B cell (primary cell): ENCODE results near the gene NUDCD3. TPM values are rescaled to one million over a fixed set of nuclear protein-coding genes. Genes with fewer than 3 reads are reported as not detected.

Source experiments
- ATAC-seq: fragments of 200-7000 bp; cut with Tn5 transposase; one replicate; pipeline ENCODE4 v1.10.0; 2021; ENCODE audit warnings: low read depth, mild to moderate bottlenecking, moderate number of reproducible peaks, moderate library complexity
- CTCF ChIA-PET: fragments of 350-600 bp; sonication (Branson Sonifier 250); formaldehyde crosslinking; loops from one replicate; lab custom pipeline; 2021; ENCODE audit warnings: antibody characterized with exemption, inconsistent platforms; lab: Charles Lee
- POLR2A ChIA-PET: fragments of 350-600 bp; sonication (Branson Sonifier 250); formaldehyde crosslinking; loops from one replicate; lab custom pipeline; 2021; ENCODE audit warnings: antibody characterized with exemption; lab: Charles Lee
- DNase-seq: peaks from one replicate; pipeline ENCODE4 v3.0.0; 2013
- H2AFZ ChIP-seq: 2 replicates; pipeline ENCODE4 v1.6.1; 2012; ENCODE audit warnings: mild to moderate bottlenecking, low read depth, low read length; ENCODE audit not compliant: insufficient read depth, poor library complexity, severe bottlenecking
- H3K27ac ChIP-seq, 2 donors: 1 replicate in 1 of 2; 2 replicates in 1 of 2; pipeline ENCODE4 v1.5.1; 2012 to 2013; ENCODE audit warnings: low read length in 2 of 2, mild to moderate bottlenecking in 2 of 2, moderate library complexity in 1 of 2
- H3K27me3 ChIP-seq, 4 experiments: fragments of 200-600 bp in 1 of 4; sonication (generic) in 1 of 4; replicated peaks in 1 of 4; 1 replicate in 2 of 4; 2 replicates in 2 of 4; pipeline versions ENCODE4 v1.6.1 to v1.7.0; 2013 to 2016; ENCODE audit warnings: low read length in 3 of 4, mild to moderate bottlenecking in 2 of 4, mixed read lengths in 1 of 4, moderate library complexity in 1 of 4; ENCODE audit not compliant: insufficient read depth in 4 of 4, control insufficient read depth in 3 of 4; ENCODE audit errors: control extremely low read depth in 1 of 4
- H3K36me3 ChIP-seq, 2 experiments: replicated peaks in 1 of 2; 1 replicate in 1 of 2; 2 replicates in 1 of 2; pipeline versions ENCODE4 v1.6.1 to v1.7.1; 2013; ENCODE audit warnings: low read length in 1 of 2; ENCODE audit not compliant: insufficient read depth in 2 of 2, control insufficient read depth in 1 of 2; ENCODE audit errors: control extremely low read depth in 1 of 2, extremely low read depth in 1 of 2
- H3K4me1 ChIP-seq, 2 donors: fragments of 200-600 bp in 1 of 2; sonication (generic) in 1 of 2; 1 replicate in 1 of 2; 2 replicates in 1 of 2; pipeline versions ENCODE4 v1.5.1 to v1.6.1; 2013 to 2017; ENCODE audit warnings: low read length in 2 of 2; ENCODE audit not compliant: control insufficient read depth in 2 of 2, insufficient read depth in 2 of 2
- H3K4me2 ChIP-seq: replicated peaks from 2 replicates; pipeline ENCODE3; 2012; ENCODE audit warnings: mild to moderate bottlenecking, low read depth, low read length; ENCODE audit not compliant: poor library complexity, severe bottlenecking
- H3K4me3 ChIP-seq, 5 experiments: fragments of 200-600 bp in 1 of 5; sonication (generic) in 1 of 5; 1 replicate in 3 of 5; 2 replicates in 2 of 5; pipeline versions ENCODE4 v1.5.1 to v1.7.0; 2011 to 2016; ENCODE audit warnings: low read length in 4 of 5, mild to moderate bottlenecking in 4 of 5, low read depth in 2 of 5, control low read depth in 1 of 5, moderate library complexity in 1 of 5; ENCODE audit not compliant: insufficient read depth in 1 of 5; ENCODE audit errors: control extremely low read depth in 1 of 5, extremely low read depth in 1 of 5
- H3K79me2 ChIP-seq: fragments of 200-600 bp; sonication (generic); one replicate; pipeline ENCODE4 v1.6.0; 2016; ENCODE audit warnings: low read length; ENCODE audit not compliant: control insufficient read depth, insufficient read depth
- H3K9ac ChIP-seq: fragments of 200-600 bp; sonication (generic); 2 replicates; pipeline ENCODE4 v1.6.1; 2017; ENCODE audit warnings: mild to moderate bottlenecking, low read length, moderate library complexity
- H3K9me3 ChIP-seq, 3 donors: one replicate each; pipeline versions ENCODE4 v1.6.1 to v1.7.1; 2013; ENCODE audit warnings: low read length in 2 of 3; ENCODE audit not compliant: control insufficient read depth in 2 of 3, insufficient read depth in 1 of 3; ENCODE audit errors: control extremely low read depth in 1 of 3
- H4K20me1 ChIP-seq: 2 replicates; pipeline ENCODE4 v1.6.0; 2012; ENCODE audit warnings: mild to moderate bottlenecking, low read length; ENCODE audit not compliant: insufficient read depth, control insufficient read depth, poor library complexity, severe bottlenecking
- H3K27ac Mint-ChIP-seq: one replicate; pipeline ENCODE4 v1.8.0; 2021; ENCODE audit warnings: mixed read lengths
- H3K27me3 Mint-ChIP-seq: one replicate; pipeline ENCODE4 v1.8.0; 2021; ENCODE audit warnings: mixed read lengths
- H3K4me1 Mint-ChIP-seq: one replicate; pipeline ENCODE4 v1.8.0; 2021; ENCODE audit warnings: mixed read lengths
- H3K4me3 Mint-ChIP-seq: one replicate; pipeline ENCODE4 v1.8.0; 2021; ENCODE audit warnings: mixed read lengths
- H3K9me3 Mint-ChIP-seq: one replicate; pipeline ENCODE4 v1.8.0; 2022; ENCODE audit warnings: mixed read lengths; ENCODE audit not compliant: insufficient read depth
- EZH2 ChIP-seq: IDR thresholded peaks from 2 replicates; pipeline ENCODE4 v1.6.1; 2012; ENCODE audit warnings: borderline replicate concordance, low read depth, mild to moderate bottlenecking, moderate library complexity, low read length; ENCODE audit not compliant: insufficient read depth, poor library complexity, severe bottlenecking
- WGBS: methylation state at CpG from one replicate; pipeline ENCODE4 v1.1.5; 2013; ENCODE audit warnings: missing lambda C conversion rate; ENCODE audit not compliant: insufficient coverage; 5-methylcytosine and 5-hydroxymethylcytosine counted together
- intact Hi-C: fragments of 100-400 bp; cut with micrococcal nuclease; formaldehyde crosslinking; loops from one replicate; pipeline ENCODE4 v1.10.0; 2022
- polyA plus RNA-seq: library from polyadenylated mRNA; depleted of rRNA; stranded (reverse); fragments of >200 nt; gene quantifications from 2 replicates; pipeline ENCODE4 v1.2.3, GENCODE V29; 2012
- total RNA-seq, 2 donors: library from RNA; stranded (reverse); fragments of 120-200 nt in 1 of 2; gene quantifications; 1 replicate in 1 of 2; 2 replicates in 1 of 2; pipeline versions ENCODE4 v1.2.3 to v1.2.4, GENCODE V29; 2013 to 2022
- TF ChIP-seq, protein P1 (sequence below): fragments of 200-600 bp; IDR thresholded peaks from one replicate; pipeline ENCODE4 v1.8.0; 2022; ENCODE audit warnings: antibody characterized with exemption, mild to moderate bottlenecking

The NUDCD3 gene
- total and polyA plus RNA-seq, 2 donors (not counting 1 experiment from before 2014, with no cell fraction given) = 29.8 to 101 TPM

GRCh38 chr7:44460325-44460724 lies 30.1 kb downstream of the NUDCD3 start:
- 0% methylated on average over 2 of the region's 3 CpGs for WGBS
- no peaks in the 10 kb centered on the region for H3K27me3 Mint-ChIP-seq
- DNase-seq (peak; percentile 73), ATAC-seq (peak; percentile 98)
- TF ChIP-seq EZH2 = no peak
- TF ChIP-seq, protein P1, sequence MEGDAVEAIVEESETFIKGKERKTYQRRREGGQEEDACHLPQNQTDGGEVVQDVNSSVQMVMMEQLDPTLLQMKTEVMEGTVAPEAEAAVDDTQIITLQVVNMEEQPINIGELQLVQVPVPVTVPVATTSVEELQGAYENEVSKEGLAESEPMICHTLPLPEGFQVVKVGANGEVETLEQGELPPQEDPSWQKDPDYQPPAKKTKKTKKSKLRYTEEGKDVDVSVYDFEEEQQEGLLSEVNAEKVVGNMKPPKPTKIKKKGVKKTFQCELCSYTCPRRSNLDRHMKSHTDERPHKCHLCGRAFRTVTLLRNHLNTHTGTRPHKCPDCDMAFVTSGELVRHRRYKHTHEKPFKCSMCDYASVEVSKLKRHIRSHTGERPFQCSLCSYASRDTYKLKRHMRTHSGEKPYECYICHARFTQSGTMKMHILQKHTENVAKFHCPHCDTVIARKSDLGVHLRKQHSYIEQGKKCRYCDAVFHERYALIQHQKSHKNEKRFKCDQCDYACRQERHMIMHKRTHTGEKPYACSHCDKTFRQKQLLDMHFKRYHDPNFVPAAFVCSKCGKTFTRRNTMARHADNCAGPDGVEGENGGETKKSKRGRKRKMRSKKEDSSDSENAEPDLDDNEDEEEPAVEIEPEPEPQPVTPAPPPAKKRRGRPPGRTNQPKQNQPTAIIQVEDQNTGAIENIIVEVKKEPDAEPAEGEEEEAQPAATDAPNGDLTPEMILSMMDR = no peak
- Histone ChIP-seq H3K36me3 (peaks cover 0 to 15% of the 10 kb centered on the region in 2 experiments), H3K4me3 (no peak overlapping the region), H3K27me3 (no peaks in the 10 kb centered on the region), H3K4me2 (peak overlapping the region; percentile 65), H3K4me1 (peaks cover 24 to 36% of the 10 kb centered on the region in 2 donors), H3K27ac (no peak overlapping the region), H3K9me3 (no peaks in the 10 kb centered on the region), H3K9ac (peak overlapping the region; percentile 29), H4K20me1 (peaks cover 100% of the 10 kb centered on the region), H2AFZ (no peak overlapping the region), H3K79me2 (peaks cover 99% of the 10 kb centered on the region)
- ChIA-PET POLR2A (no interaction called here), CTCF (no interaction called here)
- no peaks in the 10 kb centered on the region for H3K9me3 Mint-ChIP-seq
- intact Hi-C loops = no loop called here
- peaks cover 57% of the 10 kb centered on the region for H3K4me1 Mint-ChIP-seq
- H3K27ac Mint-ChIP-seq = peak overlapping the region; percentile 46
- H3K4me3 Mint-ChIP-seq = peak overlapping the region; percentile 68

GRCh38 chr7:44455155-44455554 lies 35.3 kb downstream of the NUDCD3 start:
- no peaks in the 10 kb centered on the region for H3K27me3 ChIP-seq
- H2AFZ ChIP-seq = no peak overlapping the region
- peaks cover 0 to 23% of the 10 kb centered on the region in 2 experiments for H3K36me3 ChIP-seq
- H3K9me3 ChIP-seq = no peaks in the 10 kb centered on the region
- H4K20me1 ChIP-seq = peaks cover 93% of the 10 kb centered on the region
- no peak overlapping the region for H3K4me2 ChIP-seq
- ChIA-PET CTCF (interaction anchor here (1.0 to 1.3 kb wide), 3 partner anchors 19 to 110 kb away, joined by 3 read pairs; no protein-coding TSS in a partner anchor), POLR2A (no interaction called here)
- TF ChIP-seq, protein P1 = no peak
- Mint-ChIP-seq H3K4me3 (no peak overlapping the region), H3K9me3 (no peaks in the 10 kb centered on the region), H3K4me1 (peaks cover 41% of the 10 kb centered on the region), H3K27ac (no peak overlapping the region), H3K27me3 (no peaks in the 10 kb centered on the region)
- H3K4me3 ChIP-seq = no peak overlapping the region
- H3K4me1 ChIP-seq = peaks cover under 1 to 8% of the 10 kb centered on the region in 2 donors
- no peak overlapping the region for H3K9ac ChIP-seq
- H3K79me2 ChIP-seq = peaks cover 94% of the 10 kb centered on the region
- 100% methylated on average over 3 of the region's 3 CpGs for WGBS
- ATAC-seq (no peak), DNase-seq (no peak)
- intact Hi-C loops = no loop called here
- H3K27ac ChIP-seq = no peak overlapping the region
